Activated T-helper 9 cell treated with anti-CD3 and anti-CD28 coated beads, Interleukin-2, amount 50 U/mL, for 16 hours (primary cell): ENCODE measurements around the gene COQ10A.
"Not testable (repeated sequence)": the region's sequence is repeated elsewhere in the genome, so short reads cannot be mapped to it uniquely, and the experiment has no call there.

ENCODE experiments used
- DNase-seq: peaks from one replicate; pipeline ENCODE4 v3.0.0-alpha.2; 2020; ENCODE audit warnings: low read depth

The COQ10A gene

GRCh38 chr12:56243731-56244181, 23.0 kb upstream of the COQ10A start:
- no peak for DNase-seq

DNA sequence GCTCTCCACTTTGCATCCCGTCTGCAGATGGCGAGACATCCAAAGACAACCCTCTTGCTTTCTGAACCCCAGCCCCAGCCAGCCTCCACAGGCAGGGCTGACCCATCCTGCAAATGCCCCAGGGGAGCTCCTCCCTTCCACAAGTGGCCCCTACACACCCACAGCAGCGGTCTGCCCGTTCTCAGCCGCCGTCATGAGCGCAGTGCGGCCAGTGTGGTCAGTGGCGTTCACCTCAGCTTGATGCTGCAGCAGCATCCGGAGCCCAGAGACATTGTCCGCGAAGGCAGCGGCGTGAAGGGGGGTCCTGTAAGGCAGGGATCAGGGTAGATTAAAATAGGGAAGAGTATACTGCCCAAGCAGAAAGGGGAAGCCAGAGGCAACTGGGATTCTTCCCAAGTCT, 22.2 kb upstream of the COQ10A start:
- DNase-seq: no peak

DNA sequence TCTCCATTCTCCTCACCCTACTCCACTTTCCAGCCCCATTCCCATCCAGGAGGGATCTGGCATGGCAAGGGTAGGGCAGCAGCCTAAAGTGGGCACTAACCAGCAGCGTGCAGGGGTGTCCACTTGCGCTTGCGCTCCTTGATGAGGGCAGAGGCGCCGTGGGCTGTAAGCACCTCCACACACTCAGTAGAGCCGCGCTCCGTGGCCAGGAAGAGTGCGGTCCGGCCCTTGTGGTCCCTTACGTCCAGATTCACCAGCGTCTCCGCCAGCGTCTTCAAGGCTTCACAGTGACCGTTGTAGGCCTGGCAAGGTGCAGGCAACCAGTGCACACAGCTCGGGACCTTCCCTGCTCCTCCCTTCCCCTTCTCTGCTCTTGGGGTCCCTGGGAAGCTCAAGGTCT, 18.8 kb upstream of the COQ10A start:
- no peak for DNase-seq

GRCh38 chr12:56248711-56249110, 18.0 kb upstream of the COQ10A start:
- no peak for DNase-seq

DNA sequence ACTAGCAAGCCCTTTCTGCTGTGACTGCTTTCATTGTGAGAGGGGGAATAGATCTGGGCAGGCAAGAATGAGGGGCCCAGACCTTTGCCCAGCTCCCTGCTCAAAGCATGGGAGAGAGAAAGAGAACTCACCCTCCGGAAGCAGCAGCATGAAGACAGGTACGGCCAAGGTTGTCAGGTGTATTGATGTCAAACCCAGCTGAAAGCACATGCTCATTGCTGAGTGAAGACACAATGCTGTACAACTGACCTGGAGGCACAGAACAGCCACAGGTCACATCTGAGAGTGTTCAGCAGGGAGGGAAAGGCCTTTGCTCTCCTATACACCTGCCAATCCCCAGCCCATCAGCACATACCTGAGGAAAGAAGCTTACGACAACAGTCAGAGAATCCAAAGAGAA, 14.1 kb upstream of the COQ10A start:
- DNase-seq: no peak

DNA sequence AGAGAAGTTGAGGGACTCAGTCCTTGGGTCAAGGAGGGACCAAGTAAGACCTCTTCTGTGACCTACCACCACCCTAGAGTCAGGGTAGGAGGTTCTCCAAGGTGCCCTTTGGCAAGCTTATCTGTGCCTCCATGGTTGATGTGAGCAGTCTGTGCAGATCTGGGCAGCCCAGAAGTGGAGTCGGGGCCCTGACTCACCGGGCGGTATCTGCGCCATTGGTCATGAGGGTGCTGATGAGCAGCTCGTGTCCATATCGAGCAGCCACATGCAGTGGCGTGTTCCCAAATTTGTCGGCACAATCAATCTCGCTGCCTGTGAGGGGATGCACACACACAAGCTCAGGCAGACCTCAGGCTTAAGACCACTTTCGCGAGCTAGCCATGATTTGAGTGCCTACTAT, 13.7 kb upstream of the COQ10A start:
- DNase-seq: no peak

- DNase-seq: no peak
Measured at GRCh38 chr12:56255671-56256070, 11.1 kb upstream of the COQ10A start.

DNA sequence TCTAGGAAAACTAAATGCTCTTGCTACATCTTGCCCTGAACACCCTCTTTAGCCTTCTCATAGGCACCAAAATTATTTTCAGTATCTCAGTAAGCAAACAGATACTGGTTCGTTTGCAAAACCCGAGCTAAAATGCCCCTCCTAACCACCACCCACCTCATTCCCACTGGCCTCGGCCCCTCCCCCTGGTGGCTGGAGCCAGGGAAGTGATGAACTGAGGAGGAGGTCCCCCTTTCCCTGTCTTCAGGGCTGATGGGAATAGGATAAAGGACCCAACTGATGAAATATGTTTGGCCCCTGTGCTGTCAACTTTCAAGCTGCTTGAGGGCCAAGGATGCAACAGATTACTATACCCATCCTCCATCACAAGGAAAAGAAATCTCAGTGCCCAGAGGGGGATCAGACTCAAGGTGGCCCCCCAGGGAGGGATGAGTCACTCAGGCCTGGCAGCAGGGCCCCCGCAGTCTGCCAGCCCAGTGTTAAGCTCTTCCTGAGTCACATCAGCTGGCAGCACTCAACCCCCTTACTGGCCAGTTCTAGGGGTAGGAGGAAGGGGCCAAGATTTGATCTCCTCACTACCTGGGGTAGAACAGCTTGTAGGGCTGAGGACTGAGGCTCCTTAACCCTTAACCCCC, 10.3 kb upstream of the COQ10A start:
- no peak for DNase-seq

- DNase-seq: no peak
Measured at GRCh38 chr12:56257071-56257470, 9.7 kb upstream of the COQ10A start.

GRCh38 chr12:56257491-56258067, 9.2 kb upstream of the COQ10A start:
- DNase-seq: no peak

DNA sequence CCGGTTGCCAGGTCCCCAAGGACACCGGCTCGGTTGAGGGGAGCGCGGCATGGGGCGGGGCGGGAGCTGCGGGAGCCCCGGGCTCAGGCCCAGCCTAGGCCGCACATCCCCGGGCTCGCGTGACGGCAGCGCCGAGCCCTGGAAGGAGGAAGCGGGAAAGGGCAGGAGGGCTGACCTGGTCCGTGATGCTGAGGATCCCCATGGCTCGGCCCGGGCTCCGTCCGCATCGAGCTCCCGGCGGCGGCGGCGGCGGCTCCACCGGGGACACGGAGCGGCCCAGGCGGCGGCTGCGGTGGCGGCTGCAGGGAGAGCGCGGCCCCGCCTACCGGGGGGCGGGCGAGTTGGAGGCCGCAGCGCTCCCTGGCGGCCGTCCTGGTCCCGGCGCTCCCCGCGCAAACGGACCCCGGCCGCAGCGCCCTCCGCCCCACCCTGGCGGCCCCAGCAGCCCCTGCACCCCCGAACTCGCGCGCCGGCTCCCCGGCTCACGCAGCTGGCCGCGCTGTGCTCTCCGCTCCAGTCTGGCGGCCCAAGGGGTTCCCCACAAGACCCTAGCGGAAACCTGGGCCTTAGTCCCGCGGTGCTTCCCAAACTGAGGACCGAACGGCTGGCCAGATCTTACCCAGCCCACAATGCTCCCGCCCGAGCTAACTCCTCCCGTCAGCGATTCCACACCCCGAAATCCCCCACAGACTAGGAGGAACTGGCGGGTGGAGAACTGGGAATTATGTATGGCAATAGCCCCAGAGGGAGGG, 8.5 kb upstream of the COQ10A start, which contains the start of gene ANKRD52:
Gene ANKRD52 (minus strand): TSS at position 317 of the 752 bp plus-strand sequence. CDS start 115 bp downstream, at position 202.
- peak; percentile 74 for DNase-seq

DNA sequence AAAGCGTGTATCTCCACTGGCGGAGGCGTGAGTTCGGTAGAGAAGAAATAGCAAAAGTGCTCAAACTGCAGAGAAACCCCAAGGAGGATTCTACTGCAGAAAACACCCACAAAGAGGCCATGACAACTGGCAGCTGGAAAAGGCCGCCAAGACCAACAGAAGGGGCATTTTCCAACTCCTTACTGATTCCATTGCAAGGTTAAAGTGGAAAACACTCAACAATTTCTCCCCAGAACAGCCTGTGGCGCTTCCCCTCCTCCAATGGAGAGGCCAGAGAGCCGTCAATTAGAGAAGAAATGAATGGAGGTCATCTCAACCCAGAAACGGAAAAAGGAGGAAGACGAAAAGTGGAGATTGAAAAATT, 7.9 kb upstream of the COQ10A start:
- DNase-seq: no peak

DNA sequence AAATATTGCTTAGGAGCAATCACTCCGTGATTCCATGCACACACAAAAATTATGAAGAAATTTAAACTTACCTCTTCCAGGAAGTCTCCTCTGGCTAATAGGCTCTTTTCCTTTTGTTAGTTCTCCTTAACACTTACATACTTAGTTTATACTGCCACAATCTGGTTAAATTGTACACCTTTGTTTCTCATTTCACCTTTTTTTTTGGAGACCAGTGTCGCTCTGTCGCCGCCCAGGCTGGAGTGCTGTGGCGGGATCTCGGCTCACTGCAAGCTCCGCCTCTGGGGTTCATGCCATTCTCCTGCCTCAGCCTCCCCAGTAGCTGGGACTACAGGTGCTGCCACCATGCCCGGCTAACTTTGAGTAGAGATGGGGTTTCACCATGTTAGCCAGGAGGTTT, 6.4 kb upstream of the COQ10A start:
- no peak for DNase-seq

DNA sequence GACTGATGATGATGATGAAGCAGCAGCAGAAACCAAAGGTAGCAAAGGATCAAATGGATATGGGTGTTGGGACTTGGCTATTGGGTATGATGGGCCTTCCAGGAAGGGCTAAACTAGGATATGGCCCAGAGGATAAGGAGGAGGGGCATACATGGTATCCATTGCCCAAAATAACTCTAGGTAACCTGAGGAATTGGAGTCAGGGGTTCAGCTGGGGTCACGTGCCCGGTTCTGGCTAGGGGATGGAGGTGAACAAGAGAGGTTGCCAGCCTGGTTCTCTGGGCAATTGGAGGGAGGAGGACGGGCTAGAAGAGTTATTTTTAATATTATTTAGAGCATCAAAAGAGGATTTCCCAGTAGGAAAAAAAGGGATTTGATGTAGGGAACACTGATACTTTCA, 5.8 kb upstream of the COQ10A start:
- no peak for DNase-seq

- DNase-seq: no peak
Measured at GRCh38 chr12:56261503-56262232, 5.1 kb upstream of the COQ10A start.

DNA sequence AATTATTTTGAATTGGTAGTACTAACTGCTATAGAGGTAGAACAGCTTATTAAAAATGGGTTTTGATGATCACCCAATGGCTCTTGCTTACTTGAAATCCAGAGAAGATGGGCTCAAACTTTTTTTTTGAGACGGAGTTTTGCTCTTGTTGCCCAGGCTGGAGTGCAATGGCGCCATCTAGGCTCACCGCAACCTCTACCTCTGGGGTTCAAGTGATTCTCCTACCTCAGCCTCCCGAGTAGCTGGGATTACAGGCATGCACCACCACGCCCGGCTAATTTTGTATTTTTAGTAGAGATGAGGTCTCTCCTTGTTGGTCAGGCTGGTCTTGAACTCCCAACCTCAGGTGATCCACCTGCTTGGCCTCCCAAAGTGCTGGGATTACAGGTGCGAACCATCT, 3.8 kb upstream of the COQ10A start:
- DNase-seq: not testable (repeated sequence)

GRCh38 chr12:56266068-56266692, 562 bp upstream of the COQ10A start:
- not testable (repeated sequence) for DNase-seq

- DNase-seq: no peak
Measured at GRCh38 chr12:56267443-56268071, 815 bp downstream of the COQ10A start.

DNA sequence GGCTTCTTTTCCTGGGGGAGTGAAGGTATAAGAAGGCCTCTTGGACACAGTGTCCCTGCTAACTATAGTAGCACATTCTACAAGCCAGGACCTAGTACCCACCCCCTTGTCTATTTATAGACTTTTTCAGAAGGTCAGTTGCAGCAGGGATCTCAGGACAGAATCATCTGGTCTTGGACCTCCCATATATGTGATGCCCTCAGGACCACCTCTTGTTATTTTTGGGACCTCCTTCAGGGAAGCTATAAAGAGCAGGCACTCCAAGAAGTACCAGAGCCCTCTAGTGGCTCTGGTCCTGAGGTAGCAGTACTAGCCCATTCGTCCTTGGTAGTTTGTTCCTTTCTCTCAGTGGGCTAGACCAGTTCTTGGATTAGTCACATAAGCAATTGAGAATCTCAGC, 4.3 kb downstream of the COQ10A start:
- no peak for DNase-seq

DNA sequence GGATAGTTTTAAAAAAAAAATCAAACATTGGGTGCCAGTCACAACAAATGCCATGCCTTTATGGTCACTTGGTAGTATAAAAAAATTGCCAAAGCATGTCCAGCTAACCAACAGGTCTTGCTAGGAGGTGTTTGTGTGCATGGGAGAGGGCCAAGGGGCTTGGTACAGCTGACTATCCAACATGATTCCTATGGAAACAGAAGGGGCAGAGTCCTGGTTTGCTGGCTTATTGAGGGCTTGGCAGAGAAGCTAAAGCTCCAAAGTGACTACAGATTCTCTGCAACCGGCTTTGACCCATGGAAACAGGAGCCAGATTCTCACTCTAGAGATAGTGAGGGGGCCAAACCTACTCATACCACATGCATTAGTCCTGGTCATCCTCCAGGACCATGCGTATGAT, 5.7 kb downstream of the COQ10A start:
- DNase-seq: not testable (repeated sequence)

DNA sequence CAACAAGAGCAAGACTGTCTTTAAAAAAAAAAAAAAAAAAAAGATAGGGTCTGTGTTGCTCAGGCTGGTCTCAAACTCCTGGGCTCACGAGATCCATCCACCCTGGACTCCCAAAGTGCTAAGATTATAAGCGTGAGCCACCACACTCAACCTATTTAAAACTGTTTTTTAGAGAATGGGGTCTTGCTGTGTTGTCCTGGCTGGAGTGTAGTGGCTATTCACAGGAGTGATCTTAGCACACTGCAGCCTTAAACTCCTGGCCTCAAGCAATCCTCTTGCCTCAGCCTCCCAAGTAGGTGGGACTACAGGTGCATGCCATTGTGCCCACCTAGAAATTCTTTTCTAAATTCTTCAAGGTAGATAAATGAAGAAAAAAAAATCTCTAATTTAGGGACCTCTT, 7.6 kb downstream of the COQ10A start:
- DNase-seq: no peak

DNA sequence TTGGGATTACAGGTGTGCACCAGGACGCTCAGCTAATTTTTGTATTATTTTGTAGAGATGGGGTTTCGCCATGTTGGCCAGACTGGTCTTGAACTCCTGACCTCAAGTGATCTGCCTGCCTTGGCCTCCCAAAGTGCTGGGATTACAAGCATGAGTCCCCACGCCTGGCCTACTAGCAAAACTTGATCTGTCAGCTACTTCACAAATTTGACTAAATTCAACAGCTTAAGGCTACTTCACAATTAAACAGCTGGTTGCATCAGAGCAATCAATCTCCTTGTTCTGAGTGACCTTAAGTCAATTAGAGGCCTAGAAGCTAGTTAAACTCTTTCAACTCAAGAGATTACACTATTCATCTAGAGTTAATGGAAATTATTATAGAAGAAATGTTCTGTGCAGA, 12.2 kb downstream of the COQ10A start:
- DNase-seq: no peak
